HG02623 (cell line): Measurements from ENCODE around the gene L3MBTL4.

ENCODE experiments used
- ATAC-seq: cut with Tn5 transposase; IDR thresholded peaks from one replicate; pipeline ENCODE4 v1.9.1; 2021; ENCODE audit warnings: moderate library complexity; ENCODE audit not compliant: unreplicated experiment

The L3MBTL4 gene

GRCh38 chr18:5967666-5968065, 447.0 kb downstream of the L3MBTL4 start:
- no peak for ATAC-seq

GRCh38 chr18:5967007-5967406, 447.7 kb downstream of the L3MBTL4 start:
- ATAC-seq: no peak

- no peak for ATAC-seq
These were observed 448.2 kb downstream of the L3MBTL4 start for GRCh38 chr18:5966514-5966913.

- ATAC-seq: no peak
These were observed 449.7 kb downstream of the L3MBTL4 start for GRCh38 chr18:5964996-5965395.

GRCh38 chr18:5964596-5964995, 450.1 kb downstream of the L3MBTL4 start:
- ATAC-seq: no peak

- ATAC-seq: no peak
These were observed 450.6 kb downstream of the L3MBTL4 start for GRCh38 chr18:5964108-5964507.

- no peak for ATAC-seq
These were observed 451.4 kb downstream of the L3MBTL4 start for GRCh38 chr18:5963267-5963666.

- ATAC-seq: no peak
These were observed 452.3 kb downstream of the L3MBTL4 start for GRCh38 chr18:5962362-5962761.

GRCh38 chr18:5961828-5962150, 452.9 kb downstream of the L3MBTL4 start:
- no peak for ATAC-seq

GRCh38 chr18:5961097-5961827, 453.4 kb downstream of the L3MBTL4 start:
- no peak for ATAC-seq

GRCh38 chr18:5958822-5959221, 455.9 kb downstream of the L3MBTL4 start:
- no peak for ATAC-seq

- ATAC-seq: no peak
These were observed 458.9 kb downstream of the L3MBTL4 start for GRCh38 chr18:5955861-5956260.

GRCh38 chr18:5951515-5952091, 463.1 kb downstream of the L3MBTL4 start:
- ATAC-seq: no peak

- no peak for ATAC-seq
These were observed 465.9 kb downstream of the L3MBTL4 start for GRCh38 chr18:5948781-5949180.

- ATAC-seq: no peak
These were observed 466.5 kb downstream of the L3MBTL4 start for GRCh38 chr18:5948237-5948636.

- ATAC-seq: no peak
These were observed 470.3 kb downstream of the L3MBTL4 start for GRCh38 chr18:5944448-5944847.

- ATAC-seq: no peak
These were observed 471.2 kb downstream of the L3MBTL4 start for GRCh38 chr18:5943514-5943913.

GRCh38 chr18:5942591-5942990, 472.1 kb downstream of the L3MBTL4 start:
- ATAC-seq: no peak

GRCh38 chr18:5941890-5942289, 472.8 kb downstream of the L3MBTL4 start:
- no peak for ATAC-seq

- ATAC-seq: no peak
These were observed 474.7 kb downstream of the L3MBTL4 start for GRCh38 chr18:5939801-5940667.

- no peak for ATAC-seq
These were observed 476.9 kb downstream of the L3MBTL4 start for GRCh38 chr18:5937795-5938194.

GRCh38 chr18:5937121-5937520, 477.6 kb downstream of the L3MBTL4 start:
- no peak for ATAC-seq
